ENCODE results near the gene SRL.
"Not testable (repeated sequence)": the region's sequence is repeated elsewhere in the genome, so short reads cannot be mapped to it uniquely, and the experiment has no call there.

Gene SRL

GRCh38 chr16:4260360-4260759 is 18.5 kb upstream of the SRL start:
- DNase-seq (ENCODE audit: low read depth), result no peak

- DNase-seq (ENCODE audit: low read depth), result no peak
Measured at GRCh38 chr16:4257646-4258556, 16.0 kb upstream of the SRL start.

DNA sequence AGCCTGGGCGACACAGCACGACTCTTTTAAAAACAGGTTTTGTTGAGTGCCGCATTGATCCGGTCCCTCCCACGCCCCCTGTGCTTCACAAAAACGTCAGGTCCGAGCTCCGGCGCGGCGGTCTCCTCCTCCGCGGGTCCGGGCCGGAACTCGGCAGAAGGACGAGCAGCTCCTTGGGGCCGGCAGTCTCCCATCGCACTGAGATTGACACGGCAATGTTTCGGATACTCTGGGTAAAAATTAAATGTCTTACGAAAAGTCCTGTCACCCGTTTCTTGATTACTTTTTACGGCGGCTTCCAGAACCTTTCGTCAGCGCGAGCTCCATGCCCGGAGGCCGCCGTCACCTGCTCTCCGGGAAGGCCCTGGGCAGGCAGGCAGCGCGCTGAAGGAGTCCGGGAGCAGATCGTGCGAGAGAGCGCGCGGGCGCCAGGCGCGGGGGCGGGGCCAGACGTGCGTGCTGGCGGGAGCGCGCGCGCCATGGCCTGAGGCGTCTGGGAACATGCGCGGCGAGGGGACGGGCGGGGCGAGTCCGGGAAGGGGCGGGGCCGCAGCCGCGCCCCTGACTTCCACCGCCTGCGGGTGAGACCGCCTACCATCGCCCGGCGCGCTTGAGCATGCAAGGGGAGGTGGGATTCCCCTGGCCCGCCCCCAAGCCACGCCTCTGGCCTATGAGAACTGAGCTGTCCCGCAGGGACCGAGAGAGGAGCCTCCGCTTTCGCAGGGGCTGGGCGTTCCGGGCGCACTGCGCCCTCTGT is 11.7 kb upstream of the SRL start:
- DNase-seq (ENCODE audit: low read depth), result peak; percentile 98

- not testable (repeated sequence) for DNase-seq (ENCODE audit: low read depth)
Measured at GRCh38 chr16:4253012-4253393, 11.1 kb upstream of the SRL start.

DNA sequence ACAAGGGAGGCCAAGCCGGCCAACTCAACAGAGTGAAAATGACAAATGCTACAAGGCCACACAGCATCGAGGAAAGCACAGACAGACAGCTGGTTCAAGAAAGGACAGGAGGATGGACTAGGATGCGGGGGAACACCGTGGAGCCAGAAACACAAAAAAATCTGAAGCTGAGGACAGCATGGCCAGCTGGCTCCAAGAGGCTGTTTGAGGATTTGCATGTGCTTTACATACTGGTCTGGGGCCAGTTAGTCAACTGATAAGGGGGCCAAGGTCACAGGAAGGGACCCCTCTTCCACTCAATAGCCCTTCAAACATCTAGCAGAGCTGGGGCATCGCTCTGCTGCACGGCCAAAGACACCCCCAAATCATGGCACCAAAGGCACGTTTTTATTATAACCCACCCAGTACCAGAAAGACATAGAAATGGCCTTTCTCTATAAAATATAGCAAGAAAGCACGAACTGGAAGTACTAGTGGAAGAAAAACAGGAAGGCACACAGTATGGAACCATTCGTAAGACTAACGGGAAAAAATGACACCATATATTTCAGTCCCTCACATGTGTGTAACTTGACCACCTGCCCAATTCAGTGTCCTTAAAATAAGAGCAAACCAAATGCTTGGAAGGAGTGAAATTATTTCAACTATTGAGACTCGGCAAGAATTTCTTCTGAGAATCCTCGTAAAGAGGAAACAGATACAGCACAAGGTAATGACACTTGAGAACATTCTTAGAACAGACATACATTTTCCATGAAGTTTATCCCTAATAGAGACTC is 7.8 kb upstream of the SRL start:
- DNase-seq (ENCODE audit: low read depth), result no peak

DNA sequence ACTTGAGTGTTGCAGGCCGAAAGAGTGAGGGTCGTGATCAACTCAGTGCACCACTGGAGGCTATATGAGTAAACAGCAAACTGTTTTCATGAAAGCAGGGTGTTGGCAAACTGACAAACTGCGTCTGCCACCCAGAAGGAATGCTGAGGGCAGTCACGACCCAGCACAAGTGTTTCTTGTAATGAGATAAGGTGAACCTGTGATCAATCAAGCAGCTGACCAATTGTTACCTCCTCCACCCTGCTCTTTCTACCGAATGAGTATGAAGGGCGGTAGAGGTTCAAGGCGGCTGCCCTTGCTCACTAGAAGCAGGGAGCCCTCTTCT is 5.5 kb upstream of the SRL start:
- DNase-seq (ENCODE audit: low read depth), result no peak

- DNase-seq (ENCODE audit: low read depth), result no peak
Measured at GRCh38 chr16:4246777-4247459, 5.0 kb upstream of the SRL start.

- DNase-seq (ENCODE audit: low read depth), result no peak
Measured at GRCh38 chr16:4245077-4245791, 3.4 kb upstream of the SRL start.

DNA sequence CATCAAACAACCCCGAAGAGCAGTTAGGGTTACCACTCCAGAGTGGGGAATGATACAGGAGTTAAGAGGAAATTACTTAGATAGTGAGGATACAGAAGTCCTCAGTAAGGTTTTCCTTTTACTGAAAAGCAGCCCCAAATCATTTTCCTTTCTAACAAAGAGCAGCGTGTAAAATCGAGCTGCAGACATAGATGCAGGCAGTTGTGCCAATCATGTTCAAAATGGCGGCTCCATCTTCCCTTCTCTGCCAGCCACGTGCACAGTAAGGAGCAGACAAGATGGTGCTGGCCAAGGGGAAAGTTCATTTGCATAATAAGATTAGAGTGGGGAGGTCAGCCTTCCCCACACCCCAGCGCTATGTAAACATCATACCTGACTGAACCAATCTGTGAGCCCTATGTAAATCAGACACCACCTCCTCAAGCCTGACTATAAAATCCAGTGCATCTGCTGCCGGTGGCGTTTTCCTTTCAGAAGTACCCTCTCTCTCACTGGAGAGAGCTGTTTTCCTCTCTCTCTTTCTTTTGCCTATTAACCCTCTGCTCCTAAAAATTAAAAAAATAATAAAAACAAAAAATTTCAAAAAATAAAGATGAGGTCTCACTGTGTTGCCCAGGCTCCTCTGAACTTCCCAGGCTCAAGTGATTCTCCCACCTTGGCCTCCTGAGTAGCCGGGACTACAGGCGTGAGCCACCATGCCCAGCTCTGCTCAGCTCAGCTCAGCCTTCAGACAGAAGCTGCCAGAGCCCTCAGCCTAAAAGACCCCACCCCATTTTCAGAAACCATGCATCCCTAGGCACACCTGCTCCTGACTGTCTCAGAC is 2.6 kb upstream of the SRL start:
- DNase-seq (ENCODE audit: low read depth), result no peak

GRCh38 chr16:4241258-4241927 is 487 bp downstream of the SRL start:
- DNase-seq (ENCODE audit: low read depth), result no peak

GRCh38 chr16:4240624-4241023 is 1.3 kb downstream of the SRL start:
- DNase-seq (ENCODE audit: low read depth), result no peak

GRCh38 chr16:4239682-4240175 is 2.2 kb downstream of the SRL start:
- no peak for DNase-seq (ENCODE audit: low read depth)

DNA sequence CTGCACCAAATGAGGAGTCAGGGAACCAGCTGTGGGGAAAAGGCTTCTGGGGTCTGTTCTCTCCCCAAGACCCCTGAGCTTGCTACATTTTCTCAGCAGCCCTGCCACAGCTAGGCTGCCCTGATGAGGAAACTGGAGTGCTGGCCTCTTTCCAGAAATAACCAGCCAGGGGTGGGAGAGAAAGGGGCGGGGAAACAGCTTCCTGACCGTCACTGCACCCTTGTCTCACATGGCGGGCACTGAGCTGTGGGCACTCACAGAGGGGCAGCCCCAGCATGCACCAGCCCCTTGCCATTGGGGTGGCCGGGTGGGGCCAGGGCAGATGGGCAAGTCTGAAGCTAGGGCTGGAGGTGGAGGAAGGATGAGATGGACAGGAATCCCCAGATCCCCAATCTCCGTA is 2.9 kb downstream of the SRL start:
- DNase-seq (ENCODE audit: low read depth), result no peak

DNA sequence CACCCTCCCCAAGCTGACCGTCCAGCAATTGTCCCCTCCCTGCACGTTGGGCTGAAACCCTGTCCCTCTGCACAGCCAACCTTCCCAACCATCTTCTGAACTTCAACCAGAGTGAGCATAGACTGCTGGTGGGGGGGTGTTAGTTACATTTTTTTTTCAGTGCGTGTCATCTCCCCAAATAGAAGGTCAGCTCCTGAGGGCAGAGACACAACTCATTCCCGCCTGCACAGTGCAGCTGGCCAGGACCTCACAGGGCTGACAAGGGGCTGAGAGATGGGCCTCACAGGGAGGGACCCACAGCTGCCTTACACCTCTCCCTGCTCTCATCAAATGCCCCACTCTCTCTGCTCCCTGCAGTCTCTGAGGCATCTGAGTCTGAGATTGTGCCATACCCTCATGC is 8.4 kb downstream of the SRL start:
- no peak for DNase-seq (ENCODE audit: low read depth)

DNA sequence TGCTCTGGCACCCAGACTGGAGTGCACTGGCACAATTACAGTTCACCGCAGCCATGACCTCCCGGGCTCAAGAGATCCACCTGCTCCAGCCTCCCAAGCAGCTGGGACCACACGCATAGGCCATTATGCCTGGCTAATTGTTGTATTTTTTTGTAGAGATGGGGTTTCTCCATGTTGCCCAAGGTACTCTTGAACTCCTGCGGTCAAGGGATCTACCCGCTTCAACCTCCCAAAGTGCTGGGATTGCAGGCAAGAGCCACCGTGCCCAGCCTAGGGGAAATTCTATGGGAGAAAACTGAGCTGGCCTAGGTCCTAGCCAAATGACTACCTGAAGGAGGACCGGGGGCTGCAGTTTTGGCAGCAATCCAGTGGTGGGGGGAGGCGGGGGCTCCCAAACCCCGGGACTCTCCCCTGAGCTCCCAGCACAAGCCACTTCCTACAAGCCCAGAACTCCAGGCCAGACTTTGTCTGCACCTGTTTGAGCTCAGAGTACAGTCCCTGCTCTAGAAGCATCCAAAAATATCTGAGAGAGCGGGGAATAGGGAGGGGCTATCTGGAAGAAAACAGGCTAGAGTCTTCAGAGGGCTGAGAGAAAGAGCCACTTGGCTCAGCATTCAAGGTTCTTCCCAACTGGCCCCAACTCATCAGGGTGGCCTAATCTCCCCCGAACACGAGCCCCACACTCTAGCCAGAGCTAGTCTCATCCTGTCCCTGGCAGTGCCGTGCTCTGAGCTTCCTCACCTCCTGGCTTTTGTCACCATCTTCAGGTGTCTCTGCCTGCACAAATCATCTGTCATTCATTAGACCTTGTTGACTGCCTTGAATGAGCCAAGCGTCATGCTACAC is 9.1 kb downstream of the SRL start:
- no peak for DNase-seq (ENCODE audit: low read depth)

DNA sequence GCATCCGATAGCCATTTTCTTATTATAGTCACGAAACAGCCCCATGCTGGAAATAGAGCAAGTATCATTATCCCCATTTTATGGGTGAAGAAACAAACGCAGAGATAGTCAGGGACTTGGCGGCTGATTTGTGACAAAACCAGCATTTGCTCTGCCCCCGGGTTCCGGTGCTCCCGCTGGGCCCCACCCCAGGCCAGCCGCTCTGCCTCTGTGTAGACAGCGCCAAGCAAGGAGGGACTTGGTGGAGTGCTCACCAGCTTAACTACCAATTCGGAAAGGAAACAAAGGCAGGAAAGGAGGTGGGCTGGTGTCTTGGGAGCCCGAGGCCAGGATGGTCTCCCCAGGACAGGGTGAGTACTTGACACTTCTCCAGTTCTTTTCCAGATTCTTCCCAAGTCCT is 10.0 kb downstream of the SRL start:
- no peak for DNase-seq (ENCODE audit: low read depth)

DNA sequence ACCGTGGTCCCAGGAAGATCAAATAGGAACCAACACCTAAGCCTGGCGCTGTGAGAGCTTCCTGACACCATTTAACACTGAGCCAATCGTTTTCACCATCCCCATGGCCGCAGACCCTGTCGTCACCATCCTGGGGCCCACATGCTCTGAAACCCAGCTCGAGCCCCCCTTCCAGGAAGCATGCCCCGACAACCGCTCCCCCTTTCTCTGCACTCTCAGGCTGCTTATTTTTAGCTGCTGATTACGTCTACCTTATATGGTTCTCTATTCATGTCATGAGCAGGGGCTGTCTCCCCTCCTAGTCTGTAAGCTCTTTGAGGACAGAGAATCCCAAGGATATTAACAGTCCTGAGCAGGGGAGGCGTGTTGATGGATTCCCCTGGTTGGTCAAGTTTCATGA is 10.5 kb downstream of the SRL start:
- no peak for DNase-seq (ENCODE audit: low read depth)

GRCh38 chr16:4227040-4227332 is 14.9 kb downstream of the SRL start:
- DNase-seq (ENCODE audit: low read depth), result no peak

Data from stimulated activated CD8-positive, alpha-beta memory T cell treated with anti-CD3 and anti-CD28 coated beads, Interleukin-15, amount 100 ng/mL, for 1 hour (primary cell).